ENCODE results near the gene GRK5.

- no peak for TF ChIP-seq CTCF (IDR thresholded peaks at IDR 0.05; ENCODE audit: low read depth, low read length, poor library complexity, severe bottlenecking)
- TF ChIP-seq EZH2phosphoT487 (IDR thresholded peaks at IDR 0.05; ENCODE audit: borderline replicate concordance, low read length): no peak
These were observed 201.6 kb downstream of the GRK5 start for GRCh38 chr10:119408969-119409371.
